ENCODE measurements around the gene COA4.

DNA sequence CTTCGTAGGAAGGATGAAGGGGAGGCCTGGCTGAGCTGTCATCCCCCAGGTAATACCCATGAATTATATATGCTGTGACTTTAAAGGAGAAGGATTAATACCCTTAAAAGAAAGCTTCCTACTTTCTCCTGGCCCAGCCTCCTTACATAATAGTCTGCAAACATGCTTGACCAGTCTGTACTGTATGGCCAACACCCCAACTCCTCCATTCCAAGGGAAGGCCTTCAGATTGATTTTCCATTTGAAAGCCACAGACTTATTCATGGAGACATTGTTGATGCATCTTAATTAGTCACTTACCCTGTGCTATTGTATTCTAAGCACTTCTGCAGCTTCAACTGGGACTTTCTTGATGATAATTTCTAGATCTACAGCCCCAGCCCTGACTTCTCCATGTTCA lies 2.1 kb upstream of the COA4 start:
- TF ChIP-seq, protein P1, sequence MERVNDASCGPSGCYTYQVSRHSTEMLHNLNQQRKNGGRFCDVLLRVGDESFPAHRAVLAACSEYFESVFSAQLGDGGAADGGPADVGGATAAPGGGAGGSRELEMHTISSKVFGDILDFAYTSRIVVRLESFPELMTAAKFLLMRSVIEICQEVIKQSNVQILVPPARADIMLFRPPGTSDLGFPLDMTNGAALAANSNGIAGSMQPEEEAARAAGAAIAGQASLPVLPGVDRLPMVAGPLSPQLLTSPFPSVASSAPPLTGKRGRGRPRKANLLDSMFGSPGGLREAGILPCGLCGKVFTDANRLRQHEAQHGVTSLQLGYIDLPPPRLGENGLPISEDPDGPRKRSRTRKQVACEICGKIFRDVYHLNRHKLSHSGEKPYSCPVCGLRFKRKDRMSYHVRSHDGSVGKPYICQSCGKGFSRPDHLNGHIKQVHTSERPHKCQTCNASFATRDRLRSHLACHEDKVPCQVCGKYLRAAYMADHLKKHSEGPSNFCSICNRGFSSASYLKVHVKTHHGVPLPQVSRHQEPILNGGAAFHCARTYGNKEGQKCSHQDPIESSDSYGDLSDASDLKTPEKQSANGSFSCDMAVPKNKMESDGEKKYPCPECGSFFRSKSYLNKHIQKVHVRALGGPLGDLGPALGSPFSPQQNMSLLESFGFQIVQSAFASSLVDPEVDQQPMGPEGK (CRISPR knock-in tag; IDR thresholded peaks at IDR 0.05; ENCODE audit: borderline replicate concordance), result no peak
- TF ChIP-seq OSR1 (CRISPR knock-in tag; IDR thresholded peaks at IDR 0.05), result no peak
- no peak for TF ChIP-seq TCF4 (CRISPR knock-in tag; IDR thresholded peaks at IDR 0.05; ENCODE audit: borderline replicate concordance)
- TF ChIP-seq ESRRG (CRISPR knock-in tag; IDR thresholded peaks at IDR 0.05), result no peak
- TF ChIP-seq, protein P2, sequence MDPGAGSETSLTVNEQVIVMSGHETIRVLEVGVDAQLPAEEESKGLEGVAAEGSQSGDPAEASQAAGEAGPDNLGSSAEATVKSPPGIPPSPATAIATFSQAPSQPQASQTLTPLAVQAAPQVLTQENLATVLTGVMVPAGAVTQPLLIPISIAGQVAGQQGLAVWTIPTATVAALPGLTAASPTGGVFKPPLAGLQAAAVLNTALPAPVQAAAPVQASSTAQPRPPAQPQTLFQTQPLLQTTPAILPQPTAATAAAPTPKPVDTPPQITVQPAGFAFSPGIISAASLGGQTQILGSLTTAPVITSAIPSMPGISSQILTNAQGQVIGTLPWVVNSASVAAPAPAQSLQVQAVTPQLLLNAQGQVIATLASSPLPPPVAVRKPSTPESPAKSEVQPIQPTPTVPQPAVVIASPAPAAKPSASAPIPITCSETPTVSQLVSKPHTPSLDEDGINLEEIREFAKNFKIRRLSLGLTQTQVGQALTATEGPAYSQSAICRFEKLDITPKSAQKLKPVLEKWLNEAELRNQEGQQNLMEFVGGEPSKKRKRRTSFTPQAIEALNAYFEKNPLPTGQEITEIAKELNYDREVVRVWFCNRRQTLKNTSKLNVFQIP (CRISPR knock-in tag; IDR thresholded peaks at IDR 0.05; ENCODE audit: borderline replicate concordance, low read depth), result no peak
- no peak for TF ChIP-seq RARB (CRISPR knock-in tag; IDR thresholded peaks at IDR 0.05)
- TF ChIP-seq ARNTL (CRISPR knock-in tag; IDR thresholded peaks at IDR 0.05; ENCODE audit: borderline replicate concordance, low read depth), result no peak
- TF ChIP-seq, protein P3, sequence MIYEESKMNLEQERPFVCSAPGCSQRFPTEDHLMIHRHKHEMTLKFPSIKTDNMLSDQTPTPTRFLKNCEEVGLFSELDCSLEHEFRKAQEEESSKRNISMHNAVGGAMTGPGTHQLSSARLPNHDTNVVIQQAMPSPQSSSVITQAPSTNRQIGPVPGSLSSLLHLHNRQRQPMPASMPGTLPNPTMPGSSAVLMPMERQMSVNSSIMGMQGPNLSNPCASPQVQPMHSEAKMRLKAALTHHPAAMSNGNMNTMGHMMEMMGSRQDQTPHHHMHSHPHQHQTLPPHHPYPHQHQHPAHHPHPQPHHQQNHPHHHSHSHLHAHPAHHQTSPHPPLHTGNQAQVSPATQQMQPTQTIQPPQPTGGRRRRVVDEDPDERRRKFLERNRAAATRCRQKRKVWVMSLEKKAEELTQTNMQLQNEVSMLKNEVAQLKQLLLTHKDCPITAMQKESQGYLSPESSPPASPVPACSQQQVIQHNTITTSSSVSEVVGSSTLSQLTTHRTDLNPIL (CRISPR knock-in tag; IDR thresholded peaks at IDR 0.05; ENCODE audit: low read depth), result no peak
- no peak for TF ChIP-seq ZNF565 (CRISPR knock-in tag; conservative IDR thresholded peaks at IDR 0.05; ENCODE audit: low read depth)

Measured in SK-N-SH treated with all-trans-retinoic acid at 6 μM for 48 hours (cell line).